ENCODE measurements around the gene EXTL2. TPM values are rescaled to one million over a fixed set of nuclear protein-coding genes. Genes with fewer than 3 reads are reported as not detected.
"Not testable (repeated sequence)": the region's sequence is repeated elsewhere in the genome, so short reads cannot be mapped to it uniquely, and the experiment has no call there.

EXTL2 gene
- total RNA-seq, 1 experiment from 2014 or later, result 13.8 TPM

GRCh38 chr1:100832694-100833428, 61.8 kb downstream of the EXTL2 start:
- DNase-seq, result no peak
- CTCF ChIA-PET, result no interaction called here
- Mint-ChIP-seq H3K36me3 (ENCODE audit: insufficient read depth, unreplicated experiment) (peaks cover 3% of the 10 kb centered on the region), H3K27me3 (ENCODE audit: unreplicated experiment) (no peaks in the 10 kb centered on the region), H3K4me1 (ENCODE audit: low read depth, unreplicated experiment) (no peaks in the 10 kb centered on the region), H3K27ac (ENCODE audit: unreplicated experiment) (no peak overlapping the region), H3K9me3 (ENCODE audit: low read depth, unreplicated experiment) (no peaks in the 10 kb centered on the region), H3K4me3 (ENCODE audit: low read depth, unreplicated experiment) (no peak overlapping the region)
- BruUV-seq (replicated peaks), result no TSS peak
- TF ChIP-seq, protein P1, sequence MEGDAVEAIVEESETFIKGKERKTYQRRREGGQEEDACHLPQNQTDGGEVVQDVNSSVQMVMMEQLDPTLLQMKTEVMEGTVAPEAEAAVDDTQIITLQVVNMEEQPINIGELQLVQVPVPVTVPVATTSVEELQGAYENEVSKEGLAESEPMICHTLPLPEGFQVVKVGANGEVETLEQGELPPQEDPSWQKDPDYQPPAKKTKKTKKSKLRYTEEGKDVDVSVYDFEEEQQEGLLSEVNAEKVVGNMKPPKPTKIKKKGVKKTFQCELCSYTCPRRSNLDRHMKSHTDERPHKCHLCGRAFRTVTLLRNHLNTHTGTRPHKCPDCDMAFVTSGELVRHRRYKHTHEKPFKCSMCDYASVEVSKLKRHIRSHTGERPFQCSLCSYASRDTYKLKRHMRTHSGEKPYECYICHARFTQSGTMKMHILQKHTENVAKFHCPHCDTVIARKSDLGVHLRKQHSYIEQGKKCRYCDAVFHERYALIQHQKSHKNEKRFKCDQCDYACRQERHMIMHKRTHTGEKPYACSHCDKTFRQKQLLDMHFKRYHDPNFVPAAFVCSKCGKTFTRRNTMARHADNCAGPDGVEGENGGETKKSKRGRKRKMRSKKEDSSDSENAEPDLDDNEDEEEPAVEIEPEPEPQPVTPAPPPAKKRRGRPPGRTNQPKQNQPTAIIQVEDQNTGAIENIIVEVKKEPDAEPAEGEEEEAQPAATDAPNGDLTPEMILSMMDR (IDR thresholded peaks at IDR 0.05; ENCODE audit: unreplicated experiment), result no peak
- intact Hi-C loops (cut with micrococcal nuclease; ENCODE audit: unreplicated experiment), result no loop called here

DNA sequence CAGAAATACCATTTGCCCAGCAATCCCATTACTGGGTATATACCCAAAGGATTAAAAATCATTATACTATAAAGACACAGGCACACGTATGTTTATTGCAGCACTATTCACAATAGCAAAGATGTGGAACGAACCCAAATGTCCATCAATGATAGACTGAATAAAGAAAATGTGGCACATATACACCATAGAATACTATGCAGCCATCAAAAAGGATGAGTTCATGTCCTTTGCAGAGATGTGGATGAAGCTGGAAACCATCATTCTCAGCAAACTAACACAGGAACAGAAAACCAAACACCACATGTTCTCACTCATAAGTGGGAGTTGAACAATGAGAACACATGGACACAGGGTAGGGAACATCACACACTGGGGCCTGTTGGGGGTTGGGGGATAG, 69.0 kb downstream of the EXTL2 start:
- intact Hi-C loops (cut with micrococcal nuclease; ENCODE audit: unreplicated experiment); H3K4me3 Mint-ChIP-seq (ENCODE audit: low read depth, unreplicated experiment); BruUV-seq (replicated peaks); CTCF ChIA-PET; H3K36me3 Mint-ChIP-seq (ENCODE audit: insufficient read depth, unreplicated experiment); H3K4me1 Mint-ChIP-seq (ENCODE audit: low read depth, unreplicated experiment); H3K27me3 Mint-ChIP-seq (ENCODE audit: unreplicated experiment); DNase-seq; H3K27ac Mint-ChIP-seq (ENCODE audit: unreplicated experiment): not testable (repeated sequence)
- H3K9me3 Mint-ChIP-seq (ENCODE audit: low read depth, unreplicated experiment), result peaks cover 11% of the 10 kb centered on the region

Other genes with a start within 250 kb of the EXTL2 start
- gene VCAM1, start 175.1 kb downstream of the EXTL2 start, total RNA-seq (2022), result 0.94 and 1.4 TPM in 2 replicates
- 38.2 and 39.4 TPM in 2 replicates for gene SLC30A7, start 1.2 kb upstream of the EXTL2 start, total RNA-seq (2022)
- gene DPH5, start 130.9 kb upstream of the EXTL2 start, total RNA-seq (2022), result 20.6 and 25.8 TPM in 2 replicates

All from Calu3 (cell line).